Smooth muscle cell (in vitro differentiated cells): ENCODE results near the gene PROX1. TPM values are rescaled to one million over a fixed set of nuclear protein-coding genes. Genes with fewer than 3 reads are reported as not detected.

Experiments
- DNase-seq: peaks from one replicate; lab custom pipeline; 2025; ENCODE audit not compliant: unreplicated experiment; lab: John Stamatoyannopoulos, UW
- H2AFZ ChIP-seq: fragments of 200-600 bp; sonication (generic); 2 replicates; pipeline ENCODE4 v1.6.0; 2016; ENCODE audit warnings: antibody characterized with exemption, low read depth, mild to moderate bottlenecking
- H3F3A ChIP-seq: fragments of 200-600 bp; sonication (generic); 2 replicates; pipeline ENCODE4 v1.6.0; 2017; ENCODE audit warnings: antibody characterized with exemption, low read depth
- H3K27ac ChIP-seq: fragments of 200-600 bp; sonication (generic); 2 replicates; pipeline ENCODE4 v1.5.1; 2016; ENCODE audit warnings: low read depth, mild to moderate bottlenecking
- H3K27me3 ChIP-seq: fragments of 200-600 bp; sonication (generic); 2 replicates; pipeline ENCODE4 v1.6.1; 2016; ENCODE audit warnings: low read depth, mild to moderate bottlenecking
- H3K36me3 ChIP-seq: fragments of 200-600 bp; sonication (generic); 2 replicates; pipeline ENCODE4 v1.5.1; 2016; ENCODE audit warnings: low read depth
- H3K4me1 ChIP-seq: fragments of 200-600 bp; sonication (generic); 2 replicates; pipeline ENCODE4 v1.5.1; 2016; ENCODE audit warnings: low read depth
- H3K4me2 ChIP-seq: fragments of 200-600 bp; sonication (generic); 2 replicates; pipeline ENCODE4 v1.6.0; 2016; ENCODE audit warnings: mild to moderate bottlenecking
- H3K4me3 ChIP-seq: fragments of 200-600 bp; sonication (generic); 2 replicates; pipeline ENCODE4 v1.5.1; 2016; ENCODE audit warnings: mild to moderate bottlenecking
- H3K79me2 ChIP-seq: fragments of 200-600 bp; sonication (generic); 2 replicates; pipeline ENCODE4 v1.6.0; 2016; ENCODE audit warnings: low read depth, mild to moderate bottlenecking
- H3K9ac ChIP-seq: fragments of 200-600 bp; sonication (generic); 2 replicates; pipeline ENCODE4 v1.6.0; 2016; ENCODE audit warnings: low read depth
- H3K9me3 ChIP-seq: fragments of 200-600 bp; sonication (generic); replicated peaks from 2 replicates; pipeline ENCODE4 v1.5.1; 2016; ENCODE audit warnings: low read depth
- H4K20me1 ChIP-seq: fragments of 200-600 bp; sonication (generic); 2 replicates; pipeline ENCODE4 v1.6.0; 2016; ENCODE audit warnings: low read depth
- CTCF ChIP-seq: fragments of 200-600 bp; sonication (generic); IDR thresholded peaks from 2 replicates; pipeline ENCODE4 v1.5.1; 2017; ENCODE audit warnings: borderline replicate concordance, mild to moderate bottlenecking, antibody characterized with exemption; ENCODE audit not compliant: insufficient read depth, poor library complexity, severe bottlenecking
- WGBS: methylation state at CpG from one replicate; pipeline ENCODE4 v1.1.7; 2016; ENCODE audit warnings: low lambda C conversion rate; 5-methylcytosine and 5-hydroxymethylcytosine counted together
- polyA plus RNA-seq: library from polyadenylated mRNA; unstranded; fragments of >200 nt; fragmentation: Nextera tagmentation; extraction: Ambion mirVana; gene quantifications from 2 replicates; pipeline ENCODE4 v1.2.1, GENCODE V29; 2016
- total RNA-seq: library from RNA; depleted of rRNA; stranded (reverse); fragments of >200 nt; gene quantifications from 2 replicates; pipeline ENCODE4 v1.2.3, GENCODE V29; 2014

PROX1 gene
- total and polyA plus RNA-seq, 2 experiments from 2014 or later: 0.24 to 2.9 TPM

- Histone ChIP-seq H3K4me1 (peaks cover 11% of the 10 kb centered on the region), H3K9ac (no peak overlapping the region), H3K4me3 (no peak overlapping the region), H3K27ac (no peak overlapping the region), H3K4me2 (no peak overlapping the region), H2AFZ (no peak overlapping the region), H4K20me1 (no peaks in the 10 kb centered on the region), H3K9me3 (no peaks in the 10 kb centered on the region), H3F3A (no peaks in the 10 kb centered on the region), H3K79me2 (no peaks in the 10 kb centered on the region), H3K36me3 (no peaks in the 10 kb centered on the region), H3K27me3 (no peaks in the 10 kb centered on the region)
- 94% methylated on average over 11 of the region's 11 CpGs for WGBS
- no peak for DNase-seq
- no peak for TF ChIP-seq CTCF
These were observed 29.6 kb downstream of the PROX1 start for GRCh38 chr1:214017191-214017982.

- 93% methylated on average over 8 of the region's 8 CpGs for WGBS
- Histone ChIP-seq H3K27me3 (no peaks in the 10 kb centered on the region), H3K27ac (no peak overlapping the region), H3K36me3 (no peaks in the 10 kb centered on the region), H3K4me1 (peaks cover 11% of the 10 kb centered on the region), H3K9me3 (no peaks in the 10 kb centered on the region), H3F3A (no peaks in the 10 kb centered on the region), H3K4me2 (no peak overlapping the region), H4K20me1 (no peaks in the 10 kb centered on the region), H2AFZ (no peak overlapping the region), H3K4me3 (no peak overlapping the region), H3K9ac (no peak overlapping the region), H3K79me2 (no peaks in the 10 kb centered on the region)
- no peak for TF ChIP-seq CTCF
- no peak for DNase-seq
These were observed 30.9 kb downstream of the PROX1 start for GRCh38 chr1:214018386-214019268.

- no peak for TF ChIP-seq CTCF
- Histone ChIP-seq H3K27me3 (no peaks in the 10 kb centered on the region), H3K4me1 (peaks cover 11% of the 10 kb centered on the region), H3K36me3 (no peaks in the 10 kb centered on the region), H3K9ac (no peak overlapping the region), H3K27ac (no peak overlapping the region), H3K4me2 (no peak overlapping the region), H2AFZ (no peak overlapping the region), H3F3A (no peaks in the 10 kb centered on the region), H4K20me1 (no peaks in the 10 kb centered on the region), H3K79me2 (no peaks in the 10 kb centered on the region), H3K9me3 (no peaks in the 10 kb centered on the region), H3K4me3 (no peak overlapping the region)
- DNase-seq: no peak
- 93% methylated on average over 13 of the region's 13 CpGs for WGBS
These were observed 31.7 kb downstream of the PROX1 start for GRCh38 chr1:214019499-214019898.
